HG03521 (cell line): ENCODE data around the gene RTF2.
A peak's percentile ranks its signal among the peaks of the same experiment; 100 is the strongest.

Source experiments
- ATAC-seq: cut with Tn5 transposase; IDR thresholded peaks from one replicate; pipeline ENCODE4 v1.9.1; 2021; ENCODE audit warnings: mild to moderate bottlenecking, moderate library complexity; ENCODE audit not compliant: unreplicated experiment

RTF2 gene

GRCh38 chr20:56437196-56437960 lies 31.0 kb upstream of the RTF2 start:
- ATAC-seq, result no peak

DNA sequence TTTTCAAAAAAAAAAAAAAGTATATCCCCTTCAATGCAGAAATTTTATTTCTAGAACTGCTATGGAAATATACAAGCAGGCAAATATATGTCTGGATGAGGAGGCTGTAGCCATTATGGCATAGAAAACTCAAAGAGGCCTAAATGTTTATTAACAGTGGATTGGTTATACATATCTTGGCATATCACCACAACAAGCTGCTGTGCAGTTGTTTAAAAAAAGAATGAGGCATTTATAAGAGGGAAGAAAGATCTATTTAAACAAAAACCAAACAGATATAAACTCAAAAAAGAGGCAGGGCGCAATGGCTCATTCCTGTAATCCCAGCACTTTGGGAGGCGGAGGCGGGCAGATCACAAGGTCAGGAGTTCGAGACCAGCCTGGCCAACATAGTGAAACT lies 30.1 kb upstream of the RTF2 start:
- no peak for ATAC-seq

- ATAC-seq, result no peak
Observed at GRCh38 chr20:56439771-56440291, 28.6 kb upstream of the RTF2 start.

DNA sequence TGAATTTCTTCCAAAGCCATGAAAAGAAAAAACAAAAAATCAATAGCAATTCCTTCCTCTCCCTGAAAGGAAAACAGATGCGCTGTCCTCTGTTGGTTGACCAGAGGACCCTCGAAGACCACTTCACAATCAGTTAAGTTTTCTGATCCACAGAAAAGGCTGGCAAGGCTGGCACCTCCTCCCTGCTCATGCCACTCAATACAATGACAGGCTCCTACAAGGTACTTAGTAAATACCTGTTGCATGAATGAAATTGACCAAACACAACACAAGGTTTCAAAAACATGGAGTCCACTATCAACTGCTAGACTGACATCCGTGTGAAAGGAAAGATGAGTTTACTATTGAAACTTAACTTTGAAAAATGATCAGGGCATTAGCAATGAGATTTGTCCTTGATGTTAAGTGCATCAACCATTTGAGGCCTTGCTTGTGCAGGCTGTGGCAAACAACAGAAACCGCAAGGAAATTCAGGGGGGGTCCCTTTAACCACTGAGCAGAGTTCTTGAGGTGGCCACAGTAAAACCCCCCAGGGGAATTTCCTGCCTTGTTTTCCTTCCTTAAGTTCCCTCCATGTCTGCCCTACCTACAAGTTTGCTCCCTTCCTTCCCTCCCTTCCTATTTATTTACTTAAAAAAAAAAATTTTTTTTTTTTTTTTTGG lies 27.9 kb upstream of the RTF2 start:
- no peak for ATAC-seq

DNA sequence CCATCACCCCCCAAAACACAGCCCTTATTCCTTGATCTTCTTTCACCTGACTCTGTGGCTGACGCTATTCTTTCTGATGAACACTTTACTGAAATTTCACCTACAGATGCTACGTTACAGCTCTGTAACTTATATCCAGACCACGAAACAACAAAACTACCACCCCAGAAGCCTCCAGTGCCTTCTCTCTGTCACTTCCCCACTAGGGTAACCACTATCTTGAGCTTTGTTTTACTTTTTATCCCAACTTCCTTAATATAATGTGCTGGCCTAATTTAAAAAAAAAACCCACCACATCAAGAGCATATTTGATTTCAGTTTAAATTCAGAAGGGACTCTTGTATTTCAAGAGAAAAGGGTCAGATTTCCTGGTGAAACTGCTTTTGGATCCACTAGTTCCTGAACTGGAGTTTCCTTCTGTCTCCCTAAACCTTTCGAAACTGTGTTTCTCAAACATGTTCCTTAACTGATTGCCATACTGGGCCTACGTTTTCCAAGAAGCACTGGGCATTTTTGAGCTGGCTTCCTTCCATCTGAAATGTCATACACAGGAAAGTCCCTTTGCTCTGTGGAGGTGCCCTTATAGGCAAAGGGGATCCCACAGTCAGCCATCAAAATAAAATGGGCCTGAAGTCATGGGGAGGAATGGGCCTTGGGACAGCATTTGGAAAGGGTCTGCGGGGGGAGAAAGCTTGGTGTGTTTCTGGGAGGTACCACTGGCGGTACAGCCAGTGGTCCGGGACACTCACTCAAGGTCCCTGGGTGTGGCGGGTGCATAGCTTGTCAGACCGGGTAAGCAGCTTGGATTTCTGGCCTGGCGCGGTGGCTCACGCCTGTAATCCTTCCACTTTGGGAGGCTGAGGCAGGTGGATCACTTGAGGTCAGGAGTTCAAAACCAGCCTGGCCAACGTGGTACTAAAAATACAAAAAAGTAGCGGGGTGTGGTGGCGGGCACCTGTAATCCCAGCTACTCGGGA lies 25.8 kb upstream of the RTF2 start:
- no peak for ATAC-seq

DNA sequence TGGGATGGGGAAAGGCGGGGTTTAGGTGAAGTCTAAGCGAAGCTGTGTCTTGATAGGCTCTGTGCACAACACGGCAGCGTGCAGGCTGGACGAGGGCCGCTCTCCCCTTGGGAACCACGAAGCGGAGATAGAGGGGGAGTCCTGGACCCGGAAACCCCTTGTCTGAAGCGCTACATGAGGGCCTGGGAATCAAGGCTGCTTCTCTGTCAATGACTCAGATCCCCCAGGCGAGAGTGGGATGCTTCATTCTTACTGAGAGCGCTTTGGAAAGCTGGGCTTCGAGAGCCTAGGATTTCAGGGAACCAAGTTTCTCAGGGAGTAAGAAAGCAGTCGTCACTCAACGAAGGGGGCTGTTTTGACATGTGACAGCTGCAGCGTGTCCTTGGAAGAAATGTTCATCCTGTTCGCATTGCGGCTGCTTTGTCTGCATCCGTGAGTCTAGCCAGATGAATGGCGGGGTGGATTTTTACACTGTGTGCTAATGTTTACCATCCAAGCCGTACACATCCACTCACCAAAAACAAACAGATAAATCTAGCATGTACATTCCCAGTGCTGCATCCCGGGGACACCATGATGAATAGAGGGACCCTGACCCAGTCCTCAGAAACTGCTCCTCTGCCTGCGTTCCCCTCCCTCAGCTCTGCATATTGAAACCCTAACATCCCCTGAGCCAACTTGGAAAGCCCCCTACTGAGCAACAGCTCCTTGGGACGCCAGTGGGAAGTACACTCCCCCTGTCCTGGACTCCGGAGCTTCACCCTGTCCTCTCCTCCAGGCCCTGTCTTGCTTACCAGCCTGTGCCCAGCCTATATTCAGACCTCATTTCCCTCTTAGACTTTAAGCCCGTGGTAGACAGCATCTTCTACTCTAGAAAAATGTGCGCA lies 24.5 kb upstream of the RTF2 start:
- ATAC-seq, result no peak

- no peak for ATAC-seq
Observed at GRCh38 chr20:56445130-56445529, 23.3 kb upstream of the RTF2 start.

- no peak for ATAC-seq
Observed at GRCh38 chr20:56445540-56445939, 22.9 kb upstream of the RTF2 start.

DNA sequence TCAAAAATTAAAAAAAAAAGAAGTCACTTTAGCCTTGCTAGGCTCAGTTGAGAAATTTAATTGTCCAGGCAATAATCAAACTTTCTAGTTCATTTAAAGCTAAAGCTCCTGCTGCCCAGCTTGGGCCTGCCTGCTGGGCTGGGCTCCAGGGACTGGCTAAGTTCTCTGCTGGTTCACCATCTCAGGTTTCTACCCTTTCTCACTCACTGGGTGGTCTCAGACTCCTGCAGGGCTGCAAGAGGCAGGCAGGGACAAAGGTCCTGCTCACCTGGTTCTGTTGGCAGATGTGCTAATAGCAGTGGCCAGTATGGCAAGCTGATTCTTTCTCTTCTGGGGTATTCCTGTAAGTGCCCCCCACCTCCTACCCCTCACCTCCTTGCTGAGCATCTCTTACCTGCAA lies 21.2 kb upstream of the RTF2 start:
- ATAC-seq, result no peak

DNA sequence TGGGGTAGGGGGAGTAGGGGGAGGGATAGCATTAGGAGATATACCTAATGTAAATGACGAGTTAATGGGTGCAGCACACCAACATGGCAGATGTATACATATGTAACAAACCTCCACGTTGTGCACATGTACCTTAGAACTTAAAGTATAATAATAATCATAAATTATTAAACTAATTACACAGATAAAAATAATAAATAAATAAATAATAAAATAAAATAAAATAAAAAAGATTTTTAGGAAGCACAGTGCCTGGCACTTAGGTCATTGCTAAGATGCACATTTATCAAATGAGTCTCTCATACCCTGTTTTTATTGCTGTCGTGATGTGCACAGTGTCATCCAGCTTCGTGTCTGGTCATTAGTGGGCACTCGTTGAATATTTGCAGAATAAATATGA lies 19.0 kb upstream of the RTF2 start:
- ATAC-seq, result no peak

DNA sequence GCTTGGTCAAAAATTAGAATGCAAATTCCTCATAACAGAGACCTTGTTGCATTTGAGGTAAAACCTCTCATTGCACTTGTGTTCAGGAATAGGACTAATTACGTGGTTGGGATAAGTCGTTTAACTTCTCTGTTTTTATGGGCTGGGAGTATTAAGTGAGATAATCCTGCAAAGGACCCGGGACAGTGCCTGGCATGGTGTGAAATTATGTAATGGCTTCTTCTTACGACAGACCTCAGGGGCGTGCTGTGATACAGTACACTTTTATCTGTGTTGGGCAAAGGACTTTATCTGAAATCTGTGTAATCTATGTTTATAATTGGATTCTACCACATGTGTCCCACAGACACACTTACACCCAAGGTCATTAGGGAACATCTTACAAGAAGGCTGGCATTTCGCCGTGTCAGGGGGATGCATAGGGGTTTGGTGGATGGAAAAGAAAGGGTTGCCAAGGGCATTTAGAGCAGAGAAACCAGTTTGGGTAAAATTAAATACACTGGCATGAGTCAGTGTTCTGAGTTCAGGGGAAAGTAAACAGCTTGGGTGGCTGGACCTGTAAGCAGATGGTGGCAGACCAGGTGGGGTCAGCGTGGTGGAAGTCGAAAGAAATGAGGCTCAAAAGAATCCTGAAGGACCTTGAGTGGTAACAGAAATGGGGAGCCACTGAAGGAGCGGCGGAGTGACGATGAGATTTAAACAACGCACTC lies 17.2 kb upstream of the RTF2 start:
- ATAC-seq, result no peak

GRCh38 chr20:56453352-56453751 lies 15.1 kb upstream of the RTF2 start:
- peak; percentile 61 for ATAC-seq

GRCh38 chr20:56454754-56455153 lies 13.7 kb upstream of the RTF2 start:
- ATAC-seq, result peak; percentile 83

DNA sequence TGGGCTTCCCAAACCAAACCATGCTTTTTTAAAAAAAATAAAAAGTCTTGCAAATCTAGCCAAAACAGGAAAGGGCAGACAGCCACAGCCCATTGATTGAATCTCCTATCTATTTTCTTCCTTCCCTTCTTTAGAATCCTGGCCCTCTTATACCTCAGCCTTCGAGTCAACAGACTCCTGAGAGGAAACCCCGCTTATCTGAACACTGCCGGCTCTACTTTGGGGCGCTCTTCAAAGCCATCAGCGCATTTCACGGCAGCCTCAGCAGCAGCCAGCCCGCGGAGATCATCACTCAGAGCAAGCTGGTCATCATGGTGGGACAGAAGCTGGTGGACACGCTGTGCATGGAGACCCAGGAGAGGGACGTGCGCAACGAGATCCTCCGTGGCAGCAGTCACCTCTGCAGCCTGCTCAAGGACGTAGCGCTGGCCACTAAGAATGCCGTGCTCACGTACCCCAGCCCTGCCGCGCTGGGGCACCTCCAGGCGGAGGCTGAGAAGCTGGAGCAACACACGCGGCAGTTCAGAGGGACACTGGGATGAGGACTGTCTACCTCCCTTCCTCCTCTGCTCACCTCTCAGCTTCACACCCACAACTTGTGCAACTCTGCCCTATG lies 10.1 kb upstream of the RTF2 start:
- ATAC-seq, result no peak

DNA sequence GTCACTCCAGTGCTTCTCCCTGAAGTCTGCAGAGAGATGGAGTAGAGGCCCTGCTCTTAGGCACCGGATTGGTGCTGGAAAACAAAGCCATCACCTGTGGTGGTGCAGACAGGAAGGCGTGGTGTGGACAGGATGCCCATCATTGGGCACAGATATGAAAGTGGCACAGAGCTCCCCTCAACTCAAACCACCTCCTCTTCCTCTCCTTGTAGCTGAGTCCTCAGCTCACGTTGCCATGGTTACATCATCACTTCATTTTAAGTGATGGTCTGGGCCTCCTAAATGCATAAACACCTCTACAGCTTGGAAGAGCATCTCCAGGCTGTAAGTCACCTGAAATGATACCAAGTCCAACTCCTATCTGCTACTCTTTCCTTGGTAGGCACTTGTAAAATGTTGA lies 8.0 kb upstream of the RTF2 start:
- ATAC-seq, result no peak

DNA sequence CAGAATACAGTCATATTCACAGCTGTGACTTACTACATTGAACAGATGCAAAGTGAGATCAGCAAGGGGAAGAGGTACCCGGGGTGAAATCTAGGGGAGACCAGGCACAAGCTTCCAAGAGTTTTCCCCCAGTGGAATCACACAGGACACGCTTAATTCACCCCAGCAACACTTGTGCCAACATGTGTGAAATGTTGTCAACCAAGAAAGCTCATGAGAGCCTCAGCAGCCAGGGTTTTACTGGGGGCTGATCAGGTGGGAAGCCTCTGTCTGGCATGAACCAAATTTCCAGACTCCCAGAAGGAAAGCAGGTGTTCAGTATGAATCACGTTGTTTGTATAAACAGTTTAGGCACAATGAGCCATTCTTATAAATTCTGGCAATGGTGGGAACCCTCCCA lies 6.9 kb upstream of the RTF2 start:
- no peak for ATAC-seq

- ATAC-seq, result no peak
Observed at GRCh38 chr20:56463428-56463827, 5.0 kb upstream of the RTF2 start.

DNA sequence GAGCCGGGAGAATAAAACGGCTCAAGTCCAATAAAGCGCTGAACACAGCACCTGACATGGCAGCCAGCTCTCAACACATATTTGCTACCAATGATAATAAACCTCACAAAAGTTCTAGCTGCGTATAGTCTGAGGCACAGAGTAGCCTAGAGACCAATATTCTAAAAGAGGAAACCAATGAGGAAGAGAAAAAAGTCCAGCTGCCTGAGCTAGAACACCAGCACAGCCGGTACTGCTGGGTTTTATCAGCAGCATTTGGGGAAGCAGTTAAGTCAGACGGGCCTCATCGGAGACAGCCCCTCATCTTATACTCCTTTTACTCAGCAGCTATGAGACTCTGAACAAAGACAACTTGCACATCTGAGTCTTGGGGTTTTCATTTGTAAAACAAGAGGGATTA lies 2.4 kb upstream of the RTF2 start:
- no peak for ATAC-seq

DNA sequence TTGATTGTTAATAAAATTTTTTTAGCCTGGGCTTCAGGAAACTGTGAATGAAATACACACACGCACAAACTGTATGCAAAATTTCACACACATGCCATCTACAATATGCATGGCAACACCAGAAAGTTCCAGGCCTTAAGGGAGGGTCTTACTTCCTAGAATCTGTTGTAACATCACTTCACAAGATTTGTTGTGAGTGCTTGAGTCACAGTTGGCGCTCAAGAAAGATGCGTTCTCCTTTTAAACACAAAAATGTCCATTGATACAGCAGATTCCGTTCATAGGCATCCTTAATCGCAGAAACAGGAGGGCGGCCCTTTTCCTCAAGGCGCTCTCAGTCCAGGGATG lies 485 bp upstream of the RTF2 start:
- ATAC-seq, result no peak
